Fibroblast of lung (primary cell): ENCODE measurements around the gene RAB11FIP5.

ENCODE experiments used
- CTCF ChIP-seq, 2 donors: IDR thresholded peaks in 1 of 2; conservative IDR thresholded peaks in 1 of 2; 1 replicate in 1 of 2; 2 replicates in 1 of 2; pipeline ENCODE4 v1.5.1; 2011 to 2012; ENCODE audit warnings: low read length in 2 of 2, control low read depth in 1 of 2, inconsistent platforms in 1 of 2, low read depth in 1 of 2, mild to moderate bottlenecking in 1 of 2
- EZH2 ChIP-seq: IDR thresholded peaks from 2 replicates; pipeline ENCODE4 v1.5.1; 2012; ENCODE audit warnings: low read length, control low read depth, mild to moderate bottlenecking; ENCODE audit errors: missing control alignments

- TF ChIP-seq CTCF (conservative IDR thresholded peaks at IDR 0.05 in 1 of 2, IDR thresholded peaks at IDR 0.05 in 1 of 2; ENCODE audit: low read depth in 1 of 2, low read length in 2 of 2) (no peak), EZH2 (no peak)
These were observed 7.2 kb downstream of the RAB11FIP5 start for GRCh38 chr2:73105511-73105971.
